Stimulated activated naive B cell treated with anti-CD40 and anti-IgM and Interleukin-4, amounts not matched to agents 10 μg/mL and 1 μg/mL and 100 μg/mL, for 72 hours (primary cell): Measurements from ENCODE around the gene NDUFB10.

Experiments
- ATAC-seq, 2 donors: fragments of 150-1000 bp; cut with Tn5 transposase; replicated peaks; 2 replicates each; pipeline ENCODE4 v1.10.0; 2021; ENCODE audit warnings: moderate library complexity in 1 of 2
- DNase-seq: peaks from one replicate; pipeline ENCODE4 v3.0.0; 2021
- H3K27ac Mint-ChIP-seq: one replicate; pipeline ENCODE4 v1.8.0; 2022; ENCODE audit warnings: mild to moderate bottlenecking, mixed read lengths
- H3K27me3 Mint-ChIP-seq, 2 donors: one replicate each; pipeline ENCODE4 v1.8.0; 2022; ENCODE audit warnings: mixed read lengths in 2 of 2
- H3K36me3 Mint-ChIP-seq, 2 donors: one replicate each; pipeline ENCODE4 v1.8.0; 2022; ENCODE audit warnings: mixed read lengths in 2 of 2, mild to moderate bottlenecking in 1 of 2
- H3K4me1 Mint-ChIP-seq, 2 donors: one replicate each; pipeline ENCODE4 v1.8.0; 2022; ENCODE audit warnings: mixed read lengths in 2 of 2, mild to moderate bottlenecking in 1 of 2
- H3K4me3 Mint-ChIP-seq, 2 donors: one replicate each; pipeline ENCODE4 v1.8.0; 2022; ENCODE audit warnings: mild to moderate bottlenecking in 2 of 2, mixed read lengths in 2 of 2, moderate library complexity in 1 of 2
- H3K9me3 Mint-ChIP-seq, 2 donors: one replicate each; pipeline ENCODE4 v1.8.0; 2022; ENCODE audit warnings: mixed read lengths in 2 of 2, mild to moderate bottlenecking in 1 of 2

NDUFB10 gene

DNA sequence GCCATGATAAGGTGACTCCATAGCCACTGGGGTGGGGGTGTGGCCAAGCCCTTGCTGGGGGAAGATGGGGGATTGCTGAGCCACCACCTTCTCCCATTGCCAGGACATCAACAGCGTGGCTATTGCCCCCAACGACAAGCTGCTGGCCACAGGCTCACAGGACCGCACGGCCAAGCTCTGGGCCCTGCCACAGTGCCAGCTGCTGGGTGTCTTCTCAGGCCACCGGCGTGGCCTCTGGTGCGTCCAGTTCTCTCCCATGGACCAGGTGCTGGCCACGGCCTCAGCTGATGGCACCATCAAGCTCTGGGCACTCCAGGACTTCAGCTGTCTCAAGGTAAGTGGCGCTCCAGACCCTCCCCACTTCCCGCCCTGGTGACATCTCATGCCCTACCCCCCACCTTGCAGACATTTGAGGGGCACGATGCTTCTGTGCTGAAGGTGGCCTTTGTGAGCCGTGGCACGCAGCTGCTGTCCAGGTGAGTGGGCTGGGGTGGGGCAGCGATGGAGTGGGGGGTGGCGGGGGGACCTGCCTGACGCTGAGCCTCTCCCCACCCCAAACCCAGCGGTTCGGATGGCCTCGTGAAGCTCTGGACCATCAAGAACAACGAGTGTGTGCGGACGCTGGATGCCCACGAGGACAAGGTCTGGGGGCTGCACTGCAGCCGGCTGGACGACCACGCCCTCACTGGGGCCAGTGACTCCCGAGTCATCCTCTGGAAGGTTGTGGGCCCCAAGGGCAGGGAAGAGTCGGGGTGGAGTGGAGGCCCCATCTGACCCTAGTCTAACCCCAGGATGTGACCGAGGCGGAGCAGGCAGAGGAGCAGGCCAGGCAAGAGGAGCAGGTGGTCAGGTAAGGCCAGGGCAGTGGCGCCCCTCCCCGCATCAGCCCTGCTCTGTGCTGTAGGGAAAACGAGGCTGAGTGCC lies 17.9 kb downstream of the NDUFB10 start:
- ATAC-seq = no peak
- Mint-ChIP-seq H3K4me3 (peak overlapping the region in 1 of 2 donors; percentile 59), H3K27ac (no peak overlapping the region)

DNA sequence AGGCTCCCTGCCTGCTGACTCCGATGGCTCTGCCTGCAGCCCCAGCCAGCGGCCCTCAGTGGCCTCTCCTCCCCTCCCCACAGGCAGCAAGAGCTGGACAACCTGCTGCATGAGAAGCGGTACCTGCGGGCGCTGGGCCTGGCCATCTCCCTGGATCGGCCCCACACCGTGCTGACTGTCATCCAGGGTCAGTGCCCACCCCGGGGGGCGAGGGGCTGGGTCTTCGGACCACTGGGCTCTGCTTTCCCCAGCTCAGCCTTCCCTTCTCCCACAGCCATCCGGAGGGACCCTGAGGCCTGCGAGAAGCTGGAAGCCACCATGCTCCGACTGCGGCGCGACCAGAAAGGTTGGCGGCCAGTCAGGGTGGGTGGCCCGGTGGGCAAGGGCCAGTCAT lies 18.5 kb downstream of the NDUFB10 start:
- Mint-ChIP-seq H3K36me3 (peaks cover 44 to 55% of the 10 kb centered on the region in 2 donors), H3K4me1 (peaks cover 29 to 49% of the 10 kb centered on the region in 2 donors), H3K9me3 (no peaks in the 10 kb centered on the region), H3K4me3 (no peak overlapping the region), H3K27me3 (peaks cover 32 to 42% of the 10 kb centered on the region in 2 donors), H3K27ac (no peak overlapping the region)
- DNase-seq = no peak
- ATAC-seq = no peak

More for the DNA sequence above, 17.9 kb downstream of the NDUFB10 start:
- H3K9me3 Mint-ChIP-seq = no peaks in the 10 kb centered on the region
- no peak for DNase-seq
- peaks cover 28 to 35% of the 10 kb centered on the region in 2 donors for H3K27me3 Mint-ChIP-seq
- peaks cover 45 to 58% of the 10 kb centered on the region in 2 donors for H3K36me3 Mint-ChIP-seq
- H3K4me1 Mint-ChIP-seq = peaks cover 28 to 47% of the 10 kb centered on the region in 2 donors

DNA sequence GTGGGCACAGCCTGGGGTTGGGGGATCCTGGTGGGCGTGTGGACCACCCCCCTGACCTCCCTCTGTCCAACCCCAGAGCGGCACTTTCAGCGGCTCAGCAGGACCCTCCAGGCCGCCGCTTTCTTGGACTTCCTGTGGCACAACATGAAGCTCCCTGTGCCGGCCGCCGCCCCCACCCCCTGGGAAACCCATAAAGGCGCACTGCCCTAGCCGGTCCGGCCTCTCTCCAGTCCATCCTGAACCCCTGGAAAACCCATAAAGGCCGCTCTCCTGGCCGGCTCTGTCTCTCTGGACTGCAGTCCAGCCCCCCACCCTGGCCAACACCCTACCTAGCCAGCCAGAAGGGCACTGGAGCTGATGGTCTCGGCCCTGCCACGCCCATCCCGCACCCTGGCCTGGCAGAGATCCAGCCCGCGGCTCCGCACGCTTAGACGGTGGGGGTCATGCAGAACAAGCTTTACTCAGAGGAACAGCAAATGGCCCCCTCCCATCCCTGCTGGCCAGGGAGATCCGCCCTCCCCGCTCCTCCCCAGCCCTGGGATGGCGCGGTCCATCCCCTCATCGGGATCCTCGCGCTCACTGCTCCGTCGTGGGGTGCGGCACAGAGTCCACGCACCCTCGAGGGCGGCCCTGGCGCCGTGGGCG lies 19.3 kb downstream of the NDUFB10 start:
- ATAC-seq = no peak
- no peak for DNase-seq
- H3K9me3 Mint-ChIP-seq = no peaks in the 10 kb centered on the region
- H3K36me3 Mint-ChIP-seq = peaks cover 38 to 48% of the 10 kb centered on the region in 2 donors
- peaks cover 28 to 49% of the 10 kb centered on the region in 2 donors for H3K4me1 Mint-ChIP-seq
- no peak overlapping the region for H3K4me3 Mint-ChIP-seq
- peaks cover 35 to 45% of the 10 kb centered on the region in 2 donors for H3K27me3 Mint-ChIP-seq
- H3K27ac Mint-ChIP-seq = no peak overlapping the region

DNA sequence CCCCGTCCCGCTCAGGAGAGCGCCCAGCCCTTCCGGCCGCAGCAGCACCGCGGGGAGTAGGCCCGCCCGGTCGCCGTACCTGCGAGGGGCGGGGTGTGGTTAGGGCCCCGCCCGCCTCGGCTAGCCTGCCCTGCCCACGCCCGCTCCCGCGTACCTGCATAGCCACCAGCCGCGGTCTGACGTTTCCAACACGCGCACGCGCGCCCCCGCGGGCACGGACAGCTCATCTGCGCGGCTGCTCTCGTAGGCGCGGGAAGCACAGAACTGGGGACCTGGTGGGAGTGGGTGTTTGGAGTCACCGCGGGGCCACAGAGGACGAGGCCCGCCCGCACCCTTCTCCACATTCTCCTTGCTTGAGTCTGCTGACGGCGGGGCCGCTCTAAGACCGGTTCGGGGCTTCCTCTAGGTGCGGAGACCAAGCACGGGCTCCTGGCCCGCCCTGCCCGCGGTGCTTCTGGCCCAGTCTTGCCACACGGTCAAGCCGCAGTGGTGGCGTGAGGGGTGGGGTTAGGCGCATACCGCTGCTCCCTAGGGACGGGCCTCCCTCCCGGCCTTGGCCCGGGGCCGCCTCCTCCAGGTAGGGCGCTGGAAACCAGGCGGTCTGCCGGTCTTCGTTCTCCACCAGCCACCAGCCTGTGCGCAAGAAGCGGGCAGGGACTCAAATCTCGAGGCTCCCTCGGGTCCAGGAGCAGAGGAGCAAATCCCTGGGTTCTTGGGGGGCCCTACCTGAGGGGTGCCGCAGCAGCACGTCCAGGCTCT lies 20.1 kb downstream of the NDUFB10 start:
- DNase-seq (no peak), ATAC-seq (no peak)
- Mint-ChIP-seq H3K4me3 (peak overlapping the region in 1 of 2 donors; percentile 19), H3K4me1 (peaks cover 28 to 49% of the 10 kb centered on the region in 2 donors), H3K9me3 (no peaks in the 10 kb centered on the region), H3K27ac (no peak overlapping the region), H3K36me3 (peaks cover 35 to 43% of the 10 kb centered on the region in 2 donors), H3K27me3 (peaks cover 35 to 45% of the 10 kb centered on the region in 2 donors)

DNA sequence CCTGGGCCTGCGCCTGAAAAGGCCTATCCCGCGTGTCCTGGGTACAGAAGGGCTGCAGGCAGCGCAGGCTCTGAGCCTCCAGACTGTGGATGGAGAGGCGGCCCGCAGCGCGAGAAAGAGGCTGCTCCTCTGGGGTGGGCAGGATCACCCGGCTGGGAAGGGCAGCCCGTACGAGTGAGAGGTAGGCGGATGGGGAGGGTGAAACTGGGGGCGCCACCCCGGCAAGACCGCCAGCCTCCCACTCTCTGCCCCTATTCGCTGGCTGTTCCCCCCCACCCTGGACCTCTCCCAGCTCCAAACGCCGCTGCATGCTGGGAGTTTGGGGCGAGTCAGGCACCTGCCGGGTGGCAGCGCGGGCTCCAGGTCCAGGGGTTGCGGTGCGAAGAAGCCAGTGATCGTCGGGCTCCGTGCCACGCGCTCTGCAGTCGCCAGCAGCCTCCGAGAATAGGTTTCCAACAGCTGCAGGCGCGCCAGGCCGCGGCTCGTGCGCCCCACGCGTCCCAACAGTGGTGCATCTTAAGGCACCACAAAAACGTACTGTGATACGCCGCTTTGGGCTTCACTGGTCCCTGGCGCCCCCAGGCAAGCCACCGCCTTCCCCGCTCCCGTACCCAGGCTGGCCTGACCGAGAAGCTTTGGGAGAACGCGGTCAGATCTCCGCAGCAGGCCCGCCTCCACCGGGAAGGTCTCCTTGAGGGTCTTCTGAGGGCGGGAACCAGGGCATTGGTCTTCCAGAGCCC lies 20.9 kb downstream of the NDUFB10 start:
- ATAC-seq = no peak
- Mint-ChIP-seq H3K9me3 (no peaks in the 10 kb centered on the region), H3K4me3 (no peak overlapping the region), H3K36me3 (peaks cover 30 to 35% of the 10 kb centered on the region in 2 donors), H3K4me1 (peaks cover 30 to 53% of the 10 kb centered on the region in 2 donors), H3K27me3 (peaks cover 35 to 41% of the 10 kb centered on the region in 2 donors), H3K27ac (no peak overlapping the region)
- DNase-seq = no peak

DNA sequence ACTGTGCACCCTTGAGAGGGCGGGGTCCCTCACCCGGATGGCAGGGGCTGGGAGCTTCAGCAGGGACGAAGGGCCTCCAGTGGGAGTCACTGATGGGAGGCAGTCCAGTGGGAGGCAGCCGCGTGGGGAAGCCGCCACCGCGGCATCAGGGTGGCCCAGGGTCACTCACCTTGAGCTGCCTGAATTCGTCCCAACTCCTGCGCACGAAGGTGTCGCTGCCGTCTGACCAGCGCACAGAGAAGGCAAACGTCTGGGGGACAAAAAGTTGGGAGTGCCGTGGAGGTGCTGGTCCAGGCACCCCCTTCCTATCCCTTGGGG lies 21.4 kb downstream of the NDUFB10 start:
- Mint-ChIP-seq H3K27ac (no peak overlapping the region), H3K27me3 (peaks cover 35 to 41% of the 10 kb centered on the region in 2 donors), H3K36me3 (peaks cover 29 to 34% of the 10 kb centered on the region in 2 donors), H3K4me3 (no peak overlapping the region), H3K9me3 (no peaks in the 10 kb centered on the region), H3K4me1 (peaks cover 35 to 58% of the 10 kb centered on the region in 2 donors)
- no peak for DNase-seq
- no peak for ATAC-seq

DNA sequence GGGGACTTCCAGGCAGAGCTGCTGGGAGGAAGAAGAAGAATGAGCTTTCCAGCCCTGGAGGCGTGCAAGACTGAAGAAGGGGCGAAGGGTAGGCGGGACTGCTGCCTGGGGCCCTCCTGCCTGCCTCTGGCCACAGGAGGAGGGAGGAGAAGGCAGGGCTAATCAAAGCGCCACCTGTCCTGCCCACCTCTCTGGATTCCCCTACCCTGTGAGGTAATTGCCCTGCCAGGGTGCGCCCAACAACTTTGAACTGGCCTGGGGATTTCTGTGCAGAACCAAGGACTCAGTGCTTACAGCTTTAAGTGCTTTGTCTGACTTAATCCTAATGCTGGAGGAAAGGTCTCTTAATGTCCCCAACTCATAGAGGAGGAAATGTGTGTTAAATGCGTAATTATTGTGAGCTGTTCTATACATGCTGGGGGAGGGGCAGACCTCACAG lies 22.1 kb downstream of the NDUFB10 start, which contains the start of gene NOXO1:
TSS of gene NOXO1 (minus strand) at position 72 of the 439 bp plus-strand sequence. CDS start 290 bp downstream, outside the sequence.
- H3K4me1 Mint-ChIP-seq = peaks cover 39 to 65% of the 10 kb centered on the region in 2 donors
- H3K9me3 Mint-ChIP-seq = no peaks in the 10 kb centered on the region
- peak within 1 kb of the TSS in 1 of 2 donors; percentile 13 for H3K4me3 Mint-ChIP-seq
- DNase-seq (no peak), ATAC-seq (peak in 1 of 2 donors; percentile 25)
- H3K36me3 Mint-ChIP-seq = peaks cover 25 to 34% of the 10 kb centered on the region in 2 donors
- H3K27ac Mint-ChIP-seq = peak within 1 kb of the TSS; percentile 59
- H3K27me3 Mint-ChIP-seq = peaks cover 30 to 41% of the 10 kb centered on the region in 2 donors

DNA sequence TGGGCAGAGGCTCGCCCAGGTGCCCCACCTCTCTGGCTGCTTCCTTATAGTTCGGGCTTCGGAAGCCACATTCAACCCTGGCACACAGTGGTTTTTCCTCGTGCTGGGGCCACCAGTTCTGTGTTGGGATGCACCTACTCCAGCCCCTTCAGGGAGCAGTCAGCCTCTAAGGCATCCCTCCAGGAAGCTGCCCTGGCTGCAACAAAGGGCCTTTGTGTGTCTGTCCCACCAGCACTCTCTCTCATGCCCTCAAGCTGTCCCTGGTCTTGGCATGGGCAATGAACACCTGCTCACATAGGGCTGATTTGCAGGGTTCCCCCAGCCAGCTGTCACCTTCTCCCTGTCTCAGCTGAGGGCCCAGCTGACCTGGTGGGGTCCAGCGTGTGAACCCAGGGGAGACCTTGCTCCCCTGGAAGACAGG lies 22.7 kb downstream of the NDUFB10 start:
- peaks cover 30 to 41% of the 10 kb centered on the region in 2 donors for H3K27me3 Mint-ChIP-seq
- H3K4me3 Mint-ChIP-seq = peak overlapping the region in 1 of 2 donors; percentile 10
- peaks cover 44 to 66% of the 10 kb centered on the region in 2 donors for H3K4me1 Mint-ChIP-seq
- no peaks in the 10 kb centered on the region for H3K9me3 Mint-ChIP-seq
- no peak for ATAC-seq
- H3K27ac Mint-ChIP-seq = no peak overlapping the region
- H3K36me3 Mint-ChIP-seq = peaks cover 26 to 34% of the 10 kb centered on the region in 2 donors
- no peak for DNase-seq

DNA sequence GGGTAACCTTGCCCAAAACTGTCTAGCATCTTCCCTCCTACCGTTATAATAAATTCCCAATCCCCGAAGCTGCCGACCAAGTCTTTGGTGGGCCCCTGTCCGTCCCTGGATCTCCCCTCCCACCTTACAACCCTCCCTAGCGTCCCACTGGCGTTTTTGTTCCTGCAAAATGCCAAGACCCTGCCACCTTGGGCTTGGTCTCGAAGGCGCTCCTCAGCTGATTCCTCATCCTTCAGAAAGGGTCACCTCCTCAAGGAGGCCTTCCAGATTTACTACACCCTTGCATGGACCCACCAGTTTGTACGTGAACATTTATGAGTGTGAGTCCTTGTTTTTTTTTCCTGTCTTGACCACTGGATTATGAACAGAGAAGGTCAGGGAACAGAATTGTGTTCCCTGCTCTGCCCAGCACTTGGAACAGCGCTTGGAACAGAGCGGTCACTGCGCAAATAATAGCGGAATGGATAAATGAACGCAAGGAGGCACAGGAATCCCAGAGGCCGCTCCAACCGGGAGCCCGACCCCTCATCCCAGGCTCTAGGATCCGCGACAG lies 23.7 kb downstream of the NDUFB10 start:
- peaks cover 26 to 35% of the 10 kb centered on the region in 2 donors for H3K27me3 Mint-ChIP-seq

DNA sequence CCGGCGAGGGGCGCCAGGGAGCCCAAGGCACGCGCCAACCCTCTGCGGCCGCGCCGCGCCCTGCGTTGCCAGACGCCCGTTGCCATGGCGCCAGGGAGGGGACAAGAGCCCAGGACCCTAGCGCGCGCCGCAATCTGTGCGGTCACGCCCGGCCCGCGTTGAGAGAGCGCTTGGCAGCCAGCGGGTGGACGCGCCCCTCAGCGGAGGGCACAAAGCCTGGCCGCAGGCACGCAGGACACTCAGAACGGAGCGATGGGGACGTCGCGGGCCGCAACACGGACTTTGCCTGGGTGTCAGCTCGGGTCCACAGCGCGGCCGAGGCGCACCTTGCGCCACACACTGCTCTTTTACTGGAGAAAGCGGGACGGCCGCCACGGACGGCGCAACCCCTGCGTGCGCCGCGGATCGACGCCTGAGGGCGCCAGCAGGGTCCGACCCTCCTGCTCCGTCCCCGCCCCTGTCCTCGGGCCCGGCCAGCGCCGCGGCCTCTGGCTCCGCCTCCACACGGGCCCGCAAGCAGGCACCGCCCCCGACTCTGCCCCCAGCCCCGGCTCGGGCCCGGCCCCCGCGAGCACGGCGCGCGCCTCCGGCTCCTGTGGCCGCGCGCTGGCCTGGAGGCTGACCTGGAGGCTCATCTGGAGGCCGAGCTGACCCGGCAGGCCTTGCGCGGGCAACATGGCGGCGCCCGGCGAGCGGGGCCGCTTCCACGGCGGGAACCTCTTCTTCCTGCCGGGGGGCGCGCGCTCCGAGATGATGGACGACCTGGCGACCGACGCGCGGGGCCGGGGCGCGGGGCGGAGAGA lies 24.4 kb downstream of the NDUFB10 start, which contains the start of gene GFER:
TSS of gene GFER (plus strand) at position 650 of the 803 bp plus-strand sequence. CDS start at position 676, 26 bp downstream.
- DNase-seq (peak; percentile 88), ATAC-seq (peak; percentile 82 to 91)
- Mint-ChIP-seq H3K36me3 (peaks cover 16 to 29% of the 10 kb centered on the region in 2 donors), H3K27ac (peak within 1 kb of the TSS; percentile 88), H3K27me3 (peaks cover 23 to 31% of the 10 kb centered on the region in 2 donors), H3K4me3 (peak within 1 kb of the TSS; percentile 85 to 87), H3K4me1 (peaks cover 46 to 66% of the 10 kb centered on the region in 2 donors), H3K9me3 (no peaks in the 10 kb centered on the region)

More for the DNA sequence above, 23.7 kb downstream of the NDUFB10 start:
- Mint-ChIP-seq H3K4me1 (peaks cover 44 to 66% of the 10 kb centered on the region in 2 donors), H3K27ac (peak overlapping the region; percentile 37), H3K9me3 (no peaks in the 10 kb centered on the region), H3K36me3 (peaks cover 20 to 30% of the 10 kb centered on the region in 2 donors), H3K4me3 (peak overlapping the region in 1 of 2 donors; percentile 85)
- ATAC-seq (no peak), DNase-seq (no peak)

DNA sequence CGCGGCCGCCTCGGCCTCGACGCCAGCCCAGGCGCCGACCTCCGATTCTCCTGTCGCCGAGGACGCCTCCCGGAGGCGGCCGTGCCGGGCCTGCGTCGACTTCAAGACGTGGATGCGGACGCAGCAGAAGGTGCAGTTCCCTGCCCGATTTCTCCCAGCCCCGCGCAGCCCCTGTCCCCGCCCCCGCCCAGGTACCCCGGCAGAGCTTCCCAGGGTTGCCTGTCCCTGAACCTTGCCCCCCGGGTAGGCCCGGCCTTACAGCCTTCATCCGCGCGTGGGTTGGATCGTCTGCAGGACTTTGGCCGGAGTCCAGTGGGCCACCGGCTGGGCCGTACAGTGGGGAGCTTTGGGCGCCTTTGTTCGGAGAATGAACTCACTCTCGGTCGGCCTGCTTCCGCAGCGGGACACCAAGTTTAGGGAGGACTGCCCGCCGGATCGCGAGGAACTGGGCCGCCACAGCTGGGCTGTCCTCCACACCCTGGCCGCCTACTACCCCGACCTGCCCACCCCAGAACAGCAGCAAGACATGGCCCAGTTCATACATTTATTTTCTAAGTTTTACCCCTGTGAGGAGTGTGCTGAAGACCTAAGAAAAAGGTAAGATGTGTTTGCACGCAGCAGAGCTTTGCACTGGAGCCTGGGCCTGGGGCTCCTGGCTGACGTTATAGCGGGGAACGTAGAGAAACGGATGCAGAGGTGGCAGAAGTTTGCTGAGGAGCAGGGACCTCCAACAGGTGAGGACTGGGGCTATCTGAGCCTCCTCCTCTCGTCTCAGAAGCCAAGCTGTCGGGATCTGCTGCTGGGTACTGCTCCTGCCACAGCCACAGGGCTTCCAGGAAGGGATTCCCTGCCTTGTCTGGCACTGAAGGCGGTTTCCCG lies 25.2 kb downstream of the NDUFB10 start:
- ATAC-seq (peak; percentile 26 to 35), DNase-seq (no peak)
- Mint-ChIP-seq H3K4me1 (peaks cover 47 to 70% of the 10 kb centered on the region in 2 donors), H3K4me3 (peak overlapping the region; percentile 85 to 87), H3K36me3 (peaks cover 12 to 25% of the 10 kb centered on the region in 2 donors), H3K27me3 (peaks cover 23 to 28% of the 10 kb centered on the region in 2 donors), H3K27ac (peak overlapping the region; percentile 88), H3K9me3 (no peaks in the 10 kb centered on the region)
